Trophoblast cell (in vitro differentiated cells and primary cell): ENCODE data around the gene PARL.

Experiments used
- DNase-seq, 2 donors: peaks; one replicate each; pipeline ENCODE4 v3.0.0-alpha.2; 2016
- H2AFZ ChIP-seq: 2 replicates; pipeline ENCODE4 v1.6.1; 2013; ENCODE audit warnings: low read length, moderate library complexity, mild to moderate bottlenecking; ENCODE audit not compliant: insufficient read depth, poor library complexity
- H2AK5ac ChIP-seq: 2 replicates; pipeline ENCODE4 v1.6.1; 2013; ENCODE audit warnings: mild to moderate bottlenecking, low read length
- H2BK120ac ChIP-seq: 2 replicates; pipeline ENCODE4 v1.6.1; 2013; ENCODE audit warnings: low read length, mild to moderate bottlenecking, moderate library complexity; ENCODE audit not compliant: insufficient read depth, poor library complexity
- H2BK12ac ChIP-seq: 2 replicates; pipeline ENCODE4 v1.6.1; 2013; ENCODE audit warnings: mild to moderate bottlenecking, low read length, moderate library complexity
- H2BK5ac ChIP-seq: 2 replicates; pipeline ENCODE4 v1.6.1; 2013; ENCODE audit warnings: low read length, low read depth, moderate library complexity, mild to moderate bottlenecking; ENCODE audit not compliant: poor library complexity
- H3K14ac ChIP-seq: 2 replicates; pipeline ENCODE4 v1.6.1; 2013; ENCODE audit warnings: mild to moderate bottlenecking, low read length
- H3K18ac ChIP-seq: 2 replicates; pipeline ENCODE4 v1.6.1; 2013; ENCODE audit warnings: mild to moderate bottlenecking, low read length
- H3K23ac ChIP-seq: 2 replicates; pipeline ENCODE4 v1.6.1; 2013; ENCODE audit warnings: low read length
- H3K27ac ChIP-seq: 2 replicates; pipeline ENCODE4 v1.5.1; 2013; ENCODE audit warnings: low read depth, mild to moderate bottlenecking, inconsistent platforms, low read length, moderate library complexity
- H3K27me3 ChIP-seq: 2 replicates; pipeline ENCODE4 v1.6.1; 2013; ENCODE audit warnings: inconsistent platforms, mild to moderate bottlenecking, low read length, moderate library complexity; ENCODE audit not compliant: insufficient read depth
- H3K36me3 ChIP-seq, 2 experiments: 1 replicate in 1 of 2; 2 replicates in 1 of 2; pipeline ENCODE4 v1.6.1; 2013; ENCODE audit warnings: low read length in 2 of 2, mild to moderate bottlenecking in 2 of 2, moderate library complexity in 1 of 2; ENCODE audit not compliant: insufficient read depth in 2 of 2, control insufficient read depth in 1 of 2
- H3K4ac ChIP-seq: 2 replicates; pipeline ENCODE4 v1.6.1; 2013; ENCODE audit warnings: low read depth, mild to moderate bottlenecking, low read length, moderate library complexity
- H3K4me1 ChIP-seq, 2 experiments: 1 replicate in 1 of 2; 2 replicates in 1 of 2; pipeline ENCODE4 v1.6.1; 2013; ENCODE audit warnings: low read length in 2 of 2, mild to moderate bottlenecking in 2 of 2, moderate library complexity in 1 of 2; ENCODE audit not compliant: insufficient read depth in 2 of 2, control insufficient read depth in 1 of 2
- H3K4me2 ChIP-seq: 2 replicates; pipeline ENCODE4 v1.6.1; 2013; ENCODE audit warnings: inconsistent platforms, mild to moderate bottlenecking, low read length, moderate library complexity
- H3K4me3 ChIP-seq: 2 replicates; pipeline ENCODE4 v1.5.1; 2013; ENCODE audit warnings: mild to moderate bottlenecking, low read depth, low read length, inconsistent platforms
- H3K79me1 ChIP-seq: one replicate; pipeline ENCODE4 v1.6.1; 2013; ENCODE audit warnings: low read length
- H3K79me2 ChIP-seq: 2 replicates; pipeline ENCODE4 v1.6.1; 2013; ENCODE audit warnings: low read length, mild to moderate bottlenecking; ENCODE audit not compliant: control insufficient read depth, insufficient read depth, poor library complexity
- H3K9ac ChIP-seq: 2 replicates; pipeline ENCODE4 v1.6.1; 2013; ENCODE audit warnings: mild to moderate bottlenecking, low read length
- H3K9me3 ChIP-seq: 2 replicates; pipeline ENCODE4 v1.6.1; 2013; ENCODE audit warnings: low read depth, mild to moderate bottlenecking, control low read depth, inconsistent platforms, low read length; ENCODE audit not compliant: insufficient read depth
- H4K12ac ChIP-seq: 2 replicates; pipeline ENCODE4 v1.6.1; 2013; ENCODE audit warnings: low read depth, mild to moderate bottlenecking, low read length, moderate library complexity
- H4K8ac ChIP-seq: 2 replicates; pipeline ENCODE4 v1.6.1; 2013; ENCODE audit warnings: low read depth, mild to moderate bottlenecking, low read length, moderate library complexity
- H4K91ac ChIP-seq: one replicate; pipeline ENCODE4 v1.6.1; 2013; ENCODE audit warnings: low read depth, mild to moderate bottlenecking, low read length, moderate library complexity
- WGBS: extraction: QIAGEN DNeasy Blood & Tissue Kit; methylation state at CpG from one replicate; pipeline ENCODE4 v1.1.7; 2013; ENCODE audit warnings: missing lambda C conversion rate; ENCODE audit not compliant: insufficient read length, insufficient coverage; ENCODE audit errors: extremely low coverage; 5-methylcytosine and 5-hydroxymethylcytosine counted together

Gene PARL

GRCh38 chr3:183801601-183802000, 83.1 kb downstream of the PARL start:
- H3K4me1 ChIP-seq, result no peaks in the 10 kb centered on the region
- H3K27ac ChIP-seq, result no peak overlapping the region
- H2BK120ac ChIP-seq, result no peak overlapping the region
- peaks cover 53 to 65% of the 10 kb centered on the region in 2 experiments for H3K36me3 ChIP-seq
- H3K4ac ChIP-seq, result no peak overlapping the region
- no peaks in the 10 kb centered on the region for H3K79me2 ChIP-seq
- H3K4me3 ChIP-seq, result no peak overlapping the region
- no peak overlapping the region for H3K14ac ChIP-seq
- no peak overlapping the region for H2BK5ac ChIP-seq
- H4K12ac ChIP-seq, result no peak overlapping the region
- H3K23ac ChIP-seq, result no peak overlapping the region
- WGBS, result no CpG with 5 or more reads among the region's 5 CpGs
- H3K4me2 ChIP-seq, result no peak overlapping the region
- H4K91ac ChIP-seq, result no peak overlapping the region
- H2BK12ac ChIP-seq, result no peak overlapping the region
- H4K8ac ChIP-seq, result no peak overlapping the region
- DNase-seq, result no peak
- H3K9ac ChIP-seq, result no peak overlapping the region
- no peaks in the 10 kb centered on the region for H3K27me3 ChIP-seq
- no peak overlapping the region for H3K18ac ChIP-seq
- no peaks in the 10 kb centered on the region for H3K9me3 ChIP-seq
- H2AK5ac ChIP-seq, result no peak overlapping the region
- no peaks in the 10 kb centered on the region for H3K79me1 ChIP-seq
- no peak overlapping the region for H2AFZ ChIP-seq

DNA sequence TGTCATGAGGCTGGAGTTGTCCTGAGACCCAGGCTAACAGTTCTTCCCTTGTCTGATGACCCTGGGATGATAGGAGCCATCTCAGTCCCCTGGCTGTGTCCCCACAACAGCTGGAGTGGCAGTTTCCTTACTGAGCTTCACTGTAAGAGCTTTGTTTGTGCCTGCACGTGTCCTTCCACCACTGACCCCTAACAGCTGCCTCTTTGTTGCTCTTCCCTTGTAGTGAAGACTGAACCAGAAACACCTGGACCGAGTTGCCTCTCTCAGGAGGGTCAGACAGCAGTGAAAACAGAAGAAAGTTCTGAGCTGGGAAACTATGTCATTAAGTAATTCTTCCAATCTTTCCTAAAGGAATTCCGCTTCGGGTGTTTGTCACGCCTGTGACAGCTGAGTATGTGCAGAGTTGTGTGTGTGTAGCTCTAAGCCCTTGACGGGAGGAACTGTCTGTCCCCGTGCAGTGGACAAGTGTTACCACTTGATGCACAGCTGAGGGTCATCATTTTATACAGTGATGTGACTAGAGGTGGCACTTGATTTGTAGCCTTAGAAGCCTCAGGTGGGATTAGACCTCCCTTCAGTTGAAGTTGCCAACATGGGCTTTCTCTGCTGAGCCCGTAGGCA, 84.3 kb downstream of the PARL start:
- H3K4me3 ChIP-seq, result no peak overlapping the region
- H4K91ac ChIP-seq, result no peak overlapping the region
- no peak overlapping the region for H3K4ac ChIP-seq
- H2BK5ac ChIP-seq, result no peak overlapping the region
- H3K4me1 ChIP-seq, result no peaks in the 10 kb centered on the region
- H3K36me3 ChIP-seq, result peaks cover 47 to 54% of the 10 kb centered on the region in 2 experiments
- no peak overlapping the region for H4K12ac ChIP-seq
- H2AFZ ChIP-seq, result no peak overlapping the region
- H3K9me3 ChIP-seq, result no peaks in the 10 kb centered on the region
- H3K23ac ChIP-seq, result no peak overlapping the region
- H2BK120ac ChIP-seq, result no peak overlapping the region
- H4K8ac ChIP-seq, result no peak overlapping the region
- H3K18ac ChIP-seq, result no peak overlapping the region
- no CpG with 5 or more reads among the region's 8 CpGs for WGBS
- no peak overlapping the region for H2AK5ac ChIP-seq
- H2BK12ac ChIP-seq, result no peak overlapping the region
- DNase-seq, result no peak
- H3K9ac ChIP-seq, result no peak overlapping the region
- no peaks in the 10 kb centered on the region for H3K27me3 ChIP-seq
- H3K4me2 ChIP-seq, result no peak overlapping the region
- no peaks in the 10 kb centered on the region for H3K79me1 ChIP-seq
- H3K14ac ChIP-seq, result no peak overlapping the region
- H3K27ac ChIP-seq, result no peak overlapping the region
- no peaks in the 10 kb centered on the region for H3K79me2 ChIP-seq

- Histone ChIP-seq H3K4me1 (no peaks in the 10 kb centered on the region), H2BK5ac (no peak overlapping the region), H3K4me2 (no peak overlapping the region), H3K4me3 (no peak overlapping the region), H3K79me1 (no peaks in the 10 kb centered on the region), H3K23ac (no peak overlapping the region), H3K27ac (no peak overlapping the region), H3K9ac (no peak overlapping the region), H3K9me3 (no peaks in the 10 kb centered on the region), H2BK12ac (no peak overlapping the region), H3K4ac (no peak overlapping the region), H3K18ac (no peak overlapping the region), H3K79me2 (no peaks in the 10 kb centered on the region), H3K36me3 (peaks cover 41 to 47% of the 10 kb centered on the region in 2 experiments), H4K91ac (no peak overlapping the region), H3K14ac (no peak overlapping the region), H2AK5ac (no peak overlapping the region), H4K8ac (no peak overlapping the region), H3K27me3 (no peaks in the 10 kb centered on the region), H2BK120ac (no peak overlapping the region), H2AFZ (no peak overlapping the region), H4K12ac (no peak overlapping the region)
- DNase-seq, result no peak
- WGBS, result no CpG with 5 or more reads among the region's 5 CpGs
Measured at GRCh38 chr3:183799461-183799860, 85.2 kb downstream of the PARL start.

- Histone ChIP-seq H3K4ac (no peak overlapping the region), H3K27ac (no peak overlapping the region), H2BK5ac (no peak overlapping the region), H2AK5ac (no peak overlapping the region), H3K9ac (no peak overlapping the region), H3K4me3 (no peak overlapping the region), H3K9me3 (no peaks in the 10 kb centered on the region), H2BK12ac (no peak overlapping the region), H3K4me2 (no peak overlapping the region), H3K14ac (no peak overlapping the region), H3K36me3 (peaks cover 33 to 39% of the 10 kb centered on the region in 2 experiments), H4K12ac (no peak overlapping the region), H3K23ac (no peak overlapping the region), H3K27me3 (no peaks in the 10 kb centered on the region), H3K79me1 (no peaks in the 10 kb centered on the region), H4K8ac (no peak overlapping the region), H2BK120ac (no peak overlapping the region), H4K91ac (no peak overlapping the region), H3K79me2 (no peaks in the 10 kb centered on the region), H2AFZ (no peak overlapping the region), H3K18ac (no peak overlapping the region), H3K4me1 (no peaks in the 10 kb centered on the region)
- DNase-seq, result no peak
- no CpG with 5 or more reads among the region's 9 CpGs for WGBS
Measured at GRCh38 chr3:183797996-183798395, 86.7 kb downstream of the PARL start.
